K562 (cell line): ENCODE measurements around the gene EDDM13. TPM values are rescaled to one million over a fixed set of nuclear protein-coding genes. Genes with fewer than 3 reads are reported as not detected.

Experiments
- ARID2 ChIP-seq: fragments of 450-650 bp; IDR thresholded peaks from 2 replicates; pipeline ENCODE4 v1.6.1; 2017; ENCODE audit warnings: antibody characterized with exemption, mild to moderate bottlenecking
- CBFA2T2 ChIP-seq: fragments of 450-650 bp; conservative IDR thresholded peaks from 2 replicates; pipeline ENCODE4 v1.6.1; 2017; ENCODE audit warnings: mild to moderate bottlenecking
- CHCHD3 ChIP-seq: fragments of 250-450 bp; sonication (Bioruptor Pico); IDR thresholded peaks from 2 replicates; pipeline ENCODE4 v2.1.2; 2022; ENCODE audit warnings: mild to moderate bottlenecking
- CREB3 ChIP-seq: fragments of 450-650 bp; conservative IDR thresholded peaks from 2 replicates; pipeline ENCODE4 v1.6.1; 2016; ENCODE audit warnings: missing genetic modification characterization, low read depth, mild to moderate bottlenecking, missing compliant biosample characterization, moderate library complexity
- GABPB1 ChIP-seq: sonication (generic); formaldehyde crosslinking; IDR thresholded peaks from 2 replicates; pipeline ENCODE4 v1.8.0; 2022; ENCODE audit warnings: mild to moderate bottlenecking, missing genetic modification reagents
- IRF1 ChIP-seq: sonication (generic); formaldehyde crosslinking; IDR thresholded peaks from 2 replicates; pipeline ENCODE4 v1.8.0; 2022; ENCODE audit warnings: missing genetic modification reagents, mild to moderate bottlenecking, borderline replicate concordance
- NBN ChIP-seq: fragments of 450-650 bp; IDR thresholded peaks from 2 replicates; pipeline ENCODE4 v1.6.1; 2016; ENCODE audit warnings: low read depth, mild to moderate bottlenecking
- NFATC3 ChIP-seq: fragments of 450-650 bp; IDR thresholded peaks from 2 replicates; pipeline ENCODE4 v1.6.1; 2017; ENCODE audit warnings: mild to moderate bottlenecking
- PHF20 ChIP-seq: fragments of 450-650 bp; IDR thresholded peaks from 2 replicates; pipeline ENCODE4 v1.6.1; 2018; ENCODE audit not compliant: partially characterized antibody
- PTTG1 ChIP-seq: fragments of 450-650 bp; IDR thresholded peaks from 2 replicates; pipeline ENCODE4 v1.6.1; 2016; ENCODE audit warnings: low read depth, mild to moderate bottlenecking, missing genetic modification characterization, missing compliant biosample characterization
- RAD21 ChIP-seq, 2 experiments: fragments of 250-450 bp in 1 of 2; fragments of 450-650 bp in 1 of 2; sonication (Bioruptor Pico) in 1 of 2; formaldehyde crosslinking in 1 of 2; IDR thresholded peaks in 1 of 2; conservative IDR thresholded peaks in 1 of 2; 2 replicates each; pipeline versions ENCODE4 v1.4.0 to v1.8.0; 2020 to 2022; ENCODE audit warnings: mild to moderate bottlenecking in 2 of 2, moderate library complexity in 1 of 2
- RNF219 ChIP-seq: fragments of 250-450 bp; sonication (Bioruptor Pico); IDR thresholded peaks from 2 replicates; pipeline ENCODE4 v1.5.0; 2022; ENCODE audit warnings: mild to moderate bottlenecking
- SP2 ChIP-seq: IDR thresholded peaks from 2 replicates; pipeline ENCODE4 v1.6.1; 2011; ENCODE audit warnings: mild to moderate bottlenecking, low read depth, low read length, moderate library complexity; ENCODE audit not compliant: poor library complexity, severe bottlenecking; ENCODE audit errors: extremely low read depth
- STAT5B ChIP-seq: fragments of 250-450 bp; sonication (Bioruptor Pico); IDR thresholded peaks from 2 replicates; pipeline ENCODE4 v1.8.0; 2021; ENCODE audit warnings: mild to moderate bottlenecking, inconsistent platforms
- THRAP3 ChIP-seq: fragments of 450-650 bp; IDR thresholded peaks from 2 replicates; pipeline ENCODE4 v1.6.1; 2016; ENCODE audit warnings: mild to moderate bottlenecking, inconsistent platforms, borderline replicate concordance
- YY1 ChIP-seq, 3 experiments: IDR thresholded peaks; 2 replicates each; pipeline ENCODE4 v1.6.1; 2011; ENCODE audit warnings: low read length in 2 of 3, mild to moderate bottlenecking in 2 of 3, moderate library complexity in 2 of 3, borderline replicate concordance in 1 of 3, control low read depth in 1 of 3, low read depth in 1 of 3; ENCODE audit not compliant: insufficient read depth in 3 of 3, insufficient replicate concordance in 2 of 3, control insufficient read depth in 1 of 3, insufficient read length in 1 of 3; ENCODE audit errors: extremely low read depth in 1 of 3
- ZNF224 ChIP-seq: sonication (generic); formaldehyde crosslinking; IDR thresholded peaks from 2 replicates; pipeline ENCODE4 v1.8.0; 2022; ENCODE audit warnings: mild to moderate bottlenecking, missing genetic modification reagents
- ZNF23 ChIP-seq: fragments of 250-450 bp; sonication (Bioruptor Pico); IDR thresholded peaks from 2 replicates; pipeline ENCODE4 v1.4.0; 2020; ENCODE audit warnings: mild to moderate bottlenecking
- ZNF263 ChIP-seq: sonication (generic); formaldehyde crosslinking; IDR thresholded peaks from 2 replicates; pipeline ENCODE4 v1.8.0; 2022; ENCODE audit warnings: mild to moderate bottlenecking, missing genetic modification reagents, borderline replicate concordance
- ZNF431 ChIP-seq: sonication (generic); formaldehyde crosslinking; IDR thresholded peaks from 2 replicates; pipeline ENCODE4 v1.8.0; 2022; ENCODE audit warnings: mild to moderate bottlenecking, missing genetic modification reagents
- polyA plus RNA-seq, 8 experiments: library from polyadenylated mRNA; depleted of rRNA in 4 of 8; stranded (reverse) in 5 of 8; unstranded in 3 of 8; fragments of >200 nt; fragmentation: Nextera tagmentation in 2 of 8; fragmentation: Illumina TruSeq in 1 of 8; extraction: Ambion mirVana in 2 of 8; extraction: Trizol in 1 of 8; gene quantifications; 2 replicates each; pipeline versions ENCODE4 v1.2.1 to v1.2.3, GENCODE V29; 2011 to 2014; ENCODE audit warnings: inconsistent platforms in 1 of 8, missing spikeins in 1 of 8
- total RNA-seq, 7 experiments: library from RNA; depleted of rRNA in 6 of 7; stranded (reverse); fragments of >200 nt in 6 of 7; fragmentation: Illumina TruSeq in 2 of 7; extraction: Trizol in 2 of 7; gene quantifications; 2 replicates each; pipeline versions ENCODE4 v1.2.1 to v1.2.3, GENCODE V29; 2011 to 2021; ENCODE audit warnings: low replicate concordance in 1 of 7
- TF ChIP-seq, protein P1 (sequence below): fragments of 450-650 bp; IDR thresholded peaks from 2 replicates; pipeline ENCODE4 v1.6.1; 2017; ENCODE audit warnings: antibody characterized with exemption
- TF ChIP-seq, protein P2 (sequence below): sonication (generic); formaldehyde crosslinking; IDR thresholded peaks from 2 replicates; pipeline ENCODE4 v1.8.1; 2022; ENCODE audit warnings: missing genetic modification reagents

EDDM13 gene
- total and polyA plus RNA-seq, 9 of the 15 experiments (the other 6 are each of a cell fraction or from before 2014, with no cell fraction given): 2.0 to 7.7 (median 4.1) TPM

DNA sequence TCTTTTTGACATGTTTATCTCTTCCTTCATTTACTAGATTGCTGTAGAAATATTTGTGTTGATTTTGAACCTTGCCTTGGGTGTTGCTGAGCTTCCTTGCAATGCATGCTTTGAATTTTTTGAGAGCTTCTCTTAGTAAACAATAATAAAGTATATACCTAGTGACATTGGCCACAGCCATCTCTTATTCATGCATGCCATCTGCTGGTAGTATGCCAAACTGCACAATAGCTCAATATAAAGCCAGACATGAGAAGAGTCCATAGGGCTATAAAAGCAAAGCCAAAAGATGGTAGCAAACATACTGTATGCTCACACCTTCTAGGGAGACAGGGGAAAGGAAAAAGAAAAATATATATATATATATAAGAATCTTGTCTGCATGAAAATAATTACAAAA, 61.0 kb downstream of the EDDM13 start (continued):
- TF ChIP-seq, protein P1, sequence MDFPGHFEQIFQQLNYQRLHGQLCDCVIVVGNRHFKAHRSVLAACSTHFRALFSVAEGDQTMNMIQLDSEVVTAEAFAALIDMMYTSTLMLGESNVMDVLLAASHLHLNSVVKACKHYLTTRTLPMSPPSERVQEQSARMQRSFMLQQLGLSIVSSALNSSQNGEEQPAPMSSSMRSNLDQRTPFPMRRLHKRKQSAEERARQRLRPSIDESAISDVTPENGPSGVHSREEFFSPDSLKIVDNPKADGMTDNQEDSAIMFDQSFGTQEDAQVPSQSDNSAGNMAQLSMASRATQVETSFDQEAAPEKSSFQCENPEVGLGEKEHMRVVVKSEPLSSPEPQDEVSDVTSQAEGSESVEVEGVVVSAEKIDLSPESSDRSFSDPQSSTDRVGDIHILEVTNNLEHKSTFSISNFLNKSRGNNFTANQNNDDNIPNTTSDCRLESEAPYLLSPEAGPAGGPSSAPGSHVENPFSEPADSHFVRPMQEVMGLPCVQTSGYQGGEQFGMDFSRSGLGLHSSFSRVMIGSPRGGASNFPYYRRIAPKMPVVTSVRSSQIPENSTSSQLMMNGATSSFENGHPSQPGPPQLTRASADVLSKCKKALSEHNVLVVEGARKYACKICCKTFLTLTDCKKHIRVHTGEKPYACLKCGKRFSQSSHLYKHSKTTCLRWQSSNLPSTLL: no peak
- TF ChIP-seq CHCHD3 (no peak), IRF1 (CRISPR knock-in tag) (no peak), GABPB1 (CRISPR knock-in tag) (no peak), ZNF431 (no peak), YY1 (IDR thresholded peaks at IDR 0.05; ENCODE audit: borderline replicate concordance in 1 of 3, control insufficient read depth in 1 of 3, extremely low read depth in 1 of 3, insufficient read depth in 3 of 3, insufficient read length in 1 of 3, insufficient replicate concordance in 2 of 3, low read depth in 1 of 3, low read length in 2 of 3) (no peak), SP2 (no peak), NFATC3 (no peak), ZNF23 (no peak), STAT5B (no peak), RNF219 (CRISPR knock-in tag) (no peak), ARID2 (peak; percentile 78), ZNF224 (CRISPR knock-in tag) (no peak), THRAP3 (no peak), PHF20 (no peak), ZNF263 (CRISPR knock-in tag) (no peak), CBFA2T2 (no peak), RAD21 (CRISPR knock-in tag; conservative IDR thresholded peaks at IDR 0.05 in 1 of 2, IDR thresholded peaks at IDR 0.05 in 1 of 2) (peak; percentile 92 to 98), CREB3 (tag) (no peak), NBN (no peak), PTTG1 (no peak)
- TF ChIP-seq, protein P2, sequence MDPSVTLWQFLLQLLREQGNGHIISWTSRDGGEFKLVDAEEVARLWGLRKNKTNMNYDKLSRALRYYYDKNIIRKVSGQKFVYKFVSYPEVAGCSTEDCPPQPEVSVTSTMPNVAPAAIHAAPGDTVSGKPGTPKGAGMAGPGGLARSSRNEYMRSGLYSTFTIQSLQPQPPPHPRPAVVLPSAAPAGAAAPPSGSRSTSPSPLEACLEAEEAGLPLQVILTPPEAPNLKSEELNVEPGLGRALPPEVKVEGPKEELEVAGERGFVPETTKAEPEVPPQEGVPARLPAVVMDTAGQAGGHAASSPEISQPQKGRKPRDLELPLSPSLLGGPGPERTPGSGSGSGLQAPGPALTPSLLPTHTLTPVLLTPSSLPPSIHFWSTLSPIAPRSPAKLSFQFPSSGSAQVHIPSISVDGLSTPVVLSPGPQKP (CRISPR knock-in tag): no peak
